ENCODE results near the gene PTH2.

DNA sequence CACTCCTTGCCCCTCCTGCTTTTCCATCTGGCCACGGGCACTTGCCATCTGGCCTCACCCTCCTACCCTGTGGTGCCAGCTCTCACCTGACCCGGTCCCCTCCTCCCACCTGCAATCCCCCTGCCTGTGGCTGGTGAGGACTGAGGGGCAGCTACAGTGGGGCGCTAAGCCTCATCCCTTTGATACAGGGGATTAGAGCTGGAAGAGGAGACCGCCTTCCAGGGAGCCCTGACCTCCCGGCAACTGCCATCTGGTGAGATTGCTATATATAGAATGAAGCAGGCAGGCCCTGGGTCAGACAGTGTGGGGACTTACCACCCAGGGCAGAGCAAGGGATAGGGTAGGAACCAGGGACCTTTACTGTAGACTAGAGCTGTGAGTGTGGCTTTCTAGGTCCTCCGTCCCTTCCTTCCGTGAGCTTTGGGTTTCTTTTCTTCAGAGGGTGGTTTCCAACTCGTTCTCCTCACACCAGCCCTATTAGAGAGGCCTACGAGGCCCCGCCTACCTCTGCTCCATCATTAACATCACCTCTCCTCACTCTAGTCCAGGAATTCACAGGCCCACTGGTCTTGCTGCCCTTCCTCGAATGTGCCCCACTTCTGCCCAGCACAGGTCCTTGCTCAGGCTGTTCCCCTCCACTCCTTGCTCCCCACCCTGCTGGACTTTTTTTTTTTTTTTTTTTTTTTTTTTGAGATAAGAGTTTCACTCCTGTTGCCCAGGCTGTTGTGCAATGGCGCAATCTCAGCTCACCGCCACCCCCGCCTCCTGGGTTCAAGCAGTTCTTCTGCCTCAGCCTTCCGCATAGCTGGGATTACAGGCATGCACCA, 27.4 kb downstream of the PTH2 start:
- no peak for TF ChIP-seq POLR2A (IDR thresholded peaks at IDR 0.05; ENCODE audit: control extremely low read depth in 1 of 2, low read depth in 2 of 2, low read length in 2 of 2)
- TF ChIP-seq, protein P1, sequence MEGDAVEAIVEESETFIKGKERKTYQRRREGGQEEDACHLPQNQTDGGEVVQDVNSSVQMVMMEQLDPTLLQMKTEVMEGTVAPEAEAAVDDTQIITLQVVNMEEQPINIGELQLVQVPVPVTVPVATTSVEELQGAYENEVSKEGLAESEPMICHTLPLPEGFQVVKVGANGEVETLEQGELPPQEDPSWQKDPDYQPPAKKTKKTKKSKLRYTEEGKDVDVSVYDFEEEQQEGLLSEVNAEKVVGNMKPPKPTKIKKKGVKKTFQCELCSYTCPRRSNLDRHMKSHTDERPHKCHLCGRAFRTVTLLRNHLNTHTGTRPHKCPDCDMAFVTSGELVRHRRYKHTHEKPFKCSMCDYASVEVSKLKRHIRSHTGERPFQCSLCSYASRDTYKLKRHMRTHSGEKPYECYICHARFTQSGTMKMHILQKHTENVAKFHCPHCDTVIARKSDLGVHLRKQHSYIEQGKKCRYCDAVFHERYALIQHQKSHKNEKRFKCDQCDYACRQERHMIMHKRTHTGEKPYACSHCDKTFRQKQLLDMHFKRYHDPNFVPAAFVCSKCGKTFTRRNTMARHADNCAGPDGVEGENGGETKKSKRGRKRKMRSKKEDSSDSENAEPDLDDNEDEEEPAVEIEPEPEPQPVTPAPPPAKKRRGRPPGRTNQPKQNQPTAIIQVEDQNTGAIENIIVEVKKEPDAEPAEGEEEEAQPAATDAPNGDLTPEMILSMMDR (IDR thresholded peaks at IDR 0.05; ENCODE audit: control extremely low read depth in 1 of 3, insufficient read depth in 1 of 3, low read depth in 1 of 3, low read length in 3 of 3) = no peak
